SK-N-SH (cell line): ENCODE measurements around the gene COX15. TPM values are rescaled to one million over a fixed set of nuclear protein-coding genes. Genes with fewer than 3 reads are reported as not detected.

Experiments used
- CTCF ChIA-PET: fragments of 300-600, 350-600 bp; formaldehyde crosslinking; extraction: SDS; loops from one replicate; lab custom pipeline; 2021; lab: Yijun Ruan, JAX
- POLR2A ChIA-PET: fragments of 350-600 bp; sonication (Branson Sonifier 250); formaldehyde crosslinking; extraction: SDS; loops from one replicate; lab custom pipeline; 2020; ENCODE audit warnings: antibody characterized with exemption, inconsistent platforms; lab: Yijun Ruan, JAX
- DNase-seq: peaks from one replicate; pipeline ENCODE4 v3.0.0; 2012
- H2AFZ ChIP-seq: fragments of 200-600 bp; sonication (generic); 2 replicates; pipeline ENCODE4 v1.8.1; 2016; ENCODE audit warnings: antibody characterized with exemption, mild to moderate bottlenecking, low read depth
- H3F3A ChIP-seq: fragments of 200-600 bp; sonication (generic); replicated peaks from 2 replicates; pipeline ENCODE3; 2016; ENCODE audit warnings: antibody characterized with exemption, mild to moderate bottlenecking; ENCODE audit not compliant: insufficient read depth
- H3K27ac ChIP-seq, 2 experiments: fragments of 200-500 bp in 1 of 2; fragments of 200-600 bp in 1 of 2; sonication (Bioruptor generic) in 1 of 2; sonication (generic), shearing (Covaris generic) in 1 of 2; 2 replicates each; pipeline versions ENCODE4 v1.5.1 to v1.6.1; 2014 to 2016; ENCODE audit warnings: low read depth in 2 of 2, inconsistent platforms in 1 of 2, low read length in 1 of 2, mild to moderate bottlenecking in 1 of 2, mixed read lengths in 1 of 2
- H3K27me3 ChIP-seq: fragments of 200-600 bp; sonication (generic), shearing (Covaris generic); 2 replicates; pipeline ENCODE4 v1.6.1; 2016; ENCODE audit warnings: mixed run types; ENCODE audit not compliant: insufficient read depth
- H3K36me3 ChIP-seq, 2 experiments: fragments of 200-500 bp in 1 of 2; fragments of 200-600 bp in 1 of 2; sonication (Bioruptor generic) in 1 of 2; sonication (generic) in 1 of 2; replicated peaks in 1 of 2; 2 replicates each; pipeline versions ENCODE3 to v1.5.1; 2014 to 2016; ENCODE audit warnings: low read length in 1 of 2, mild to moderate bottlenecking in 1 of 2; ENCODE audit not compliant: insufficient read depth in 2 of 2, control insufficient read depth in 1 of 2
- H3K4me1 ChIP-seq, 2 experiments: fragments of 200-500 bp in 1 of 2; fragments of 200-600 bp in 1 of 2; sonication (Bioruptor generic) in 1 of 2; sonication (generic), shearing (Covaris generic) in 1 of 2; 2 replicates each; pipeline versions ENCODE4 v1.5.1 to v1.6.1; 2014 to 2016; ENCODE audit warnings: low read depth in 1 of 2, low read length in 1 of 2, mixed run types in 1 of 2; ENCODE audit not compliant: insufficient read depth in 2 of 2, control insufficient read depth in 1 of 2
- H3K4me2 ChIP-seq: fragments of 200-600 bp; sonication (generic), shearing (Covaris generic); 2 replicates; pipeline ENCODE4 v1.6.1; 2017; ENCODE audit warnings: mixed run types
- H3K4me3 ChIP-seq, 2 experiments: fragments of 200-500 bp in 1 of 2; fragments of 200-600 bp in 1 of 2; sonication (Bioruptor generic) in 1 of 2; sonication (generic), shearing (Covaris generic) in 1 of 2; 2 replicates each; pipeline versions ENCODE4 v1.5.1 to v1.8.1; 2014 to 2016; ENCODE audit warnings: low read depth in 2 of 2, inconsistent platforms in 1 of 2, low read length in 1 of 2, mild to moderate bottlenecking in 1 of 2, mixed read lengths in 1 of 2, moderate library complexity in 1 of 2
- H3K79me2 ChIP-seq: fragments of 200-600 bp; sonication (generic); 2 replicates; pipeline ENCODE4 v1.8.1; 2017; ENCODE audit warnings: mild to moderate bottlenecking; ENCODE audit not compliant: insufficient read depth
- H3K9ac ChIP-seq: fragments of 200-600 bp; sonication (generic); 2 replicates; pipeline ENCODE4 v1.6.1; 2017; ENCODE audit warnings: mixed run types
- H3K9me2 ChIP-seq: fragments of 200-600 bp; sonication (generic); 2 replicates; pipeline ENCODE4 v1.6.1; 2017; ENCODE audit warnings: mixed run types
- H3K9me3 ChIP-seq: fragments of 200-600 bp; sonication (generic); 2 replicates; pipeline ENCODE4 v1.6.1; 2017; ENCODE audit warnings: mixed run types, mild to moderate bottlenecking, moderate library complexity
- H4K20me1 ChIP-seq: fragments of 200-600 bp; sonication (generic); 2 replicates; pipeline ENCODE4 v1.6.1; 2017; ENCODE audit warnings: mild to moderate bottlenecking, mixed run types; ENCODE audit not compliant: insufficient read depth
- CHD2 ChIP-seq: fragments of 150-350 bp; IDR thresholded peaks from 2 replicates; pipeline ENCODE4 v1.6.1; 2018; ENCODE audit warnings: low read length; ENCODE audit not compliant: partially characterized antibody
- ELF1 ChIP-seq: IDR thresholded peaks from 2 replicates; pipeline ENCODE4 v1.4.0; 2012
- EP300 ChIP-seq, 2 experiments: IDR thresholded peaks; 2 replicates each; pipeline versions ENCODE4 v1.4.0 to v1.6.1; 2012; ENCODE audit warnings: borderline replicate concordance in 1 of 2, low read depth in 1 of 2, low read length in 1 of 2
- FOSL2 ChIP-seq: IDR thresholded peaks from 2 replicates; pipeline ENCODE4 v1.4.0; 2012; ENCODE audit warnings: low read depth, mild to moderate bottlenecking, moderate library complexity, borderline replicate concordance
- FOXJ3 ChIP-seq: sonication (generic); formaldehyde crosslinking; IDR thresholded peaks from 2 replicates; pipeline ENCODE4 v1.5.1; 2020; ENCODE audit warnings: mild to moderate bottlenecking, missing genetic modification reagents
- GABPA ChIP-seq: IDR thresholded peaks from 2 replicates; pipeline ENCODE4 v1.4.0; 2012; ENCODE audit warnings: low read depth, mild to moderate bottlenecking
- GATA2 ChIP-seq: sonication (generic); formaldehyde crosslinking; IDR thresholded peaks from 2 replicates; pipeline ENCODE4 v1.5.0; 2020; ENCODE audit warnings: mild to moderate bottlenecking, missing genetic modification reagents
- IRF3 ChIP-seq: fragments of 150-350 bp; IDR thresholded peaks from 2 replicates; pipeline ENCODE4 v1.6.1; 2016; ENCODE audit warnings: mild to moderate bottlenecking, low read depth, low read length
- JUND ChIP-seq: IDR thresholded peaks from 2 replicates; pipeline ENCODE4 v1.4.0; 2012
- MEF2A ChIP-seq: IDR thresholded peaks from 2 replicates; pipeline ENCODE4 v1.4.0; 2012; ENCODE audit warnings: low read depth, borderline replicate concordance
- NFIC ChIP-seq: IDR thresholded peaks from 2 replicates; pipeline ENCODE4 v1.4.0; 2012; ENCODE audit warnings: borderline replicate concordance
- NRF1 ChIP-seq: IDR thresholded peaks from 2 replicates; pipeline ENCODE4 v1.6.1; 2012; ENCODE audit warnings: low read depth, mild to moderate bottlenecking, low read length
- RAD21 ChIP-seq: IDR thresholded peaks from 2 replicates; pipeline ENCODE4 v1.6.1; 2012; ENCODE audit warnings: mild to moderate bottlenecking, low read length
- SIN3A ChIP-seq: IDR thresholded peaks from 2 replicates; pipeline ENCODE4 v1.6.1; 2012; ENCODE audit warnings: low read depth, mild to moderate bottlenecking, low read length, moderate library complexity, borderline replicate concordance
- SMC3 ChIP-seq: IDR thresholded peaks from 2 replicates; pipeline ENCODE4 v1.6.1; 2012; ENCODE audit warnings: low read depth, low read length, improper control_type of control experiment
- TCF12 ChIP-seq: IDR thresholded peaks from 2 replicates; pipeline ENCODE4 v1.4.0; 2012
- TEAD4 ChIP-seq: IDR thresholded peaks from 2 replicates; pipeline ENCODE4 v1.4.0; 2012; ENCODE audit warnings: mild to moderate bottlenecking, borderline replicate concordance; ENCODE audit not compliant: insufficient read depth
- YY1 ChIP-seq: IDR thresholded peaks from 2 replicates; pipeline ENCODE4 v1.4.0; 2012; ENCODE audit warnings: low read depth, mild to moderate bottlenecking
- WGBS: methylation state at CpG from one replicate; pipeline ENCODE4 v1.1.6; 2017; ENCODE audit warnings: low lambda C conversion rate; 5-methylcytosine and 5-hydroxymethylcytosine counted together
- polyA plus RNA-seq, 3 experiments: library from polyadenylated mRNA; depleted of rRNA; stranded (reverse); fragments of >200 nt; gene quantifications; 2 replicates each; pipeline ENCODE4 v1.2.3, GENCODE V29; 2012

COX15 gene
- polyA plus RNA-seq, 1 of the 3 experiments (the other 2 are of a cell fraction): 20.4 TPM

GRCh38 chr10:99695761-99696160 is 36.2 kb downstream of the COX15 start:
- ChIA-PET CTCF (no interaction called here), POLR2A (no interaction called here)
- Histone ChIP-seq H3K4me2 (no peak overlapping the region), H3F3A (peaks cover 22% of the 10 kb centered on the region), H3K36me3 (peaks cover 64 to 73% of the 10 kb centered on the region in 2 experiments), H3K4me3 (no peak overlapping the region), H3K9me3 (no peaks in the 10 kb centered on the region), H3K27ac (peak overlapping the region in 1 of 2 experiments; percentile 79; a peak in 1 of 4 replicates), H3K4me1 (peaks cover 0 to 4% of the 10 kb centered on the region in 2 experiments; a peak in 1 of 4 replicates), H3K79me2 (peaks cover 2% of the 10 kb centered on the region; the same call in 1 of the 2 replicates), H4K20me1 (no peaks in the 10 kb centered on the region), H3K9ac (no peak overlapping the region), H2AFZ (no peak overlapping the region), H3K9me2 (no peaks in the 10 kb centered on the region), H3K27me3 (no peaks in the 10 kb centered on the region)
- no peak for DNase-seq
- 85% methylated on average over 6 of the region's 6 CpGs for WGBS
- TF ChIP-seq ELF1 (no peak), MEF2A (no peak), NRF1 (no peak), TEAD4 (no peak), GABPA (no peak), IRF3 (no peak), GATA2 (CRISPR knock-in tag) (no peak)

DNA sequence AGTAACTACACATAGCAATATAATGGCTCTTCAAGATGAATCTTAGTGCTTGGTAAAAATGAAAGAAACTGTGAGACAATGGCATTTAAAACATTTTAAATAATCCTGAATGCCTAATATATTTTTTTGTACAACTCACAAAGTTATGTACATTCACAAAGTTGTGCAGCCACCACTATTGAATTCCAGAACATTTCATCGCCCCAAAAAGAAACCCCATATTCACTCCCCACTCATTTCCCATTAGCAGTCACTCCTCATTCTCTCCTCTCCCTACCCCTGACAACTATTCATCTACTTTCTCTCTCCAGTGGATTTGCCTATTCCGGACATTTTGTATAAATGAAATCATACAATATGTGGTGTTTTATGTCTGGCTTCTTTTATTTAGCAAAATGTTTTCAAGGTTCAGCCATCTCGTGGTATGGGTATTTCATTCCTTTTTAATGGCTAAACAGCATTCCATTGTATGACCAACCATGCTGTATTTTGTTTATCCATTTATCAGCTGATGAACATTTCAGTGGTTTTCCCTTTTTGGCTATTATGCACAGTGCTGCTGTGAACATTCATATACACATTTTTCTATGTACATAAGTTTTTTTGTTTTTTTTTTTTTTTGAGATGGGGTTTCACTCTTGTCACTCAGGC is 37.9 kb downstream of the COX15 start:
- Histone ChIP-seq H3K4me3 (no peak overlapping the region), H3K9ac (peak overlapping the region; percentile 25; the same call in 1 of the 2 replicates), H3K4me2 (no peak overlapping the region), H2AFZ (no peak overlapping the region), H3K27ac (peak overlapping the region in 1 of 2 experiments; percentile 79; a peak in 2 of 4 replicates), H3K27me3 (no peaks in the 10 kb centered on the region), H3K9me2 (no peaks in the 10 kb centered on the region), H3K9me3 (no peaks in the 10 kb centered on the region), H3K36me3 (peaks cover 56 to 75% of the 10 kb centered on the region in 2 experiments), H4K20me1 (no peaks in the 10 kb centered on the region), H3F3A (peaks cover 22% of the 10 kb centered on the region), H3K79me2 (peaks cover 4% of the 10 kb centered on the region; the same call in 1 of the 2 replicates), H3K4me1 (peaks cover 0 to 13% of the 10 kb centered on the region in 2 experiments; a peak in 1 of 4 replicates)
- ChIA-PET CTCF (no interaction called here), POLR2A (no interaction called here)
- DNase-seq: no peak
- TF ChIP-seq RAD21 (no peak), CHD2 (no peak), EP300 (IDR thresholded peaks at IDR 0.05; ENCODE audit: borderline replicate concordance in 1 of 2, low read depth in 1 of 2, low read length in 1 of 2) (peak in 1 of 2 experiments; percentile 10; a peak in 1 of 4 replicates), IRF3 (no peak), NFIC (peak; percentile 24; the same call in 1 of the 2 replicates), JUND (0 out of 2 replicates have a peak, but pooled peaks have one; percentile 6), SMC3 (no peak), TCF12 (peak; percentile 36; the same call in 1 of the 2 replicates), SIN3A (no peak), FOXJ3 (CRISPR knock-in tag) (no peak), YY1 (peak; percentile 71; the same call in 1 of the 2 replicates), FOSL2 (peak; percentile 36; the same call in 1 of the 2 replicates)
- WGBS: 75% methylated on average over 3 of the region's 3 CpGs
